Endothelial cell of umbilical vein (primary cell): ENCODE data around the gene PET100. TPM values are rescaled to one million over a fixed set of nuclear protein-coding genes. Genes with fewer than 3 reads are reported as not detected.

Experiments used
- BruUV-seq: library from RNA; stranded (reverse); fragments of 400-500 nt; replicated peaks from 2 replicates; lab custom pipeline; 2021; lab: Mats Ljungman, UMichigan
- CTCF ChIA-PET: fragments of 300-600, 350-600 bp; sonication (Branson Sonifier 250); formaldehyde crosslinking; loops from one replicate; lab custom pipeline; 2021; ENCODE audit warnings: antibody characterized with exemption, inconsistent platforms; lab: Charles Lee
- POLR2A ChIA-PET: fragments of 300-600, 350-600 bp; sonication (Branson Sonifier 250); formaldehyde crosslinking; loops from one replicate; lab custom pipeline; 2021; ENCODE audit warnings: antibody characterized with exemption, inconsistent platforms; lab: Charles Lee
- DNase-seq: peaks from one replicate; pipeline ENCODE4 v3.0.0-alpha.2; 2011; ENCODE audit warnings: low read depth, low spot score
- FAIRE-seq: peaks from 2 replicates; lab custom pipeline; 2011; peaks lifted over from hg19 to GRCh38; lab: Jason Lieb, UNC
- H2AFZ ChIP-seq: 2 replicates; pipeline ENCODE4 v1.6.0; 2012; ENCODE audit warnings: low read depth, low read length, control low read depth, inconsistent platforms
- H3K27ac ChIP-seq: 2 replicates; pipeline ENCODE4 v1.5.1; 2011; ENCODE audit warnings: low read depth, mild to moderate bottlenecking, control low read depth, low read length, moderate library complexity; ENCODE audit not compliant: insufficient read depth
- H3K27me3 ChIP-seq, 2 experiments: 2 replicates each; pipeline versions ENCODE4 v1.6.0 to v1.6.1; 2011; ENCODE audit warnings: low read length in 2 of 2, mixed read lengths in 1 of 2; ENCODE audit not compliant: control insufficient read depth in 2 of 2, insufficient read depth in 2 of 2
- H3K36me3 ChIP-seq, 2 experiments: 2 replicates in 1 of 2; 3 replicates in 1 of 2; pipeline ENCODE4 v1.5.1; 2011; ENCODE audit warnings: low read length in 2 of 2, mild to moderate bottlenecking in 1 of 2, moderate library complexity in 1 of 2; ENCODE audit not compliant: control insufficient read depth in 2 of 2, insufficient read depth in 2 of 2; ENCODE audit errors: extremely low read depth in 1 of 2
- H3K4me1 ChIP-seq: 3 replicates; pipeline ENCODE4 v1.5.1; 2011; ENCODE audit warnings: mild to moderate bottlenecking, low read length; ENCODE audit not compliant: control insufficient read depth, insufficient read depth; ENCODE audit errors: extremely low read depth
- H3K4me2 ChIP-seq: 2 replicates; pipeline ENCODE4 v1.6.1; 2011; ENCODE audit warnings: low read length, control low read depth, mixed read lengths; ENCODE audit not compliant: insufficient read depth
- H3K4me3 ChIP-seq, 3 experiments: fragments of 200-600 bp in 1 of 3; sonication (generic), shearing (Covaris generic) in 1 of 3; replicated peaks in 1 of 3; 2 replicates each; pipeline ENCODE4 v1.5.1; 2011 to 2016; ENCODE audit warnings: control low read depth in 3 of 3, low read length in 3 of 3, mild to moderate bottlenecking in 2 of 3, inconsistent platforms in 1 of 3, low read depth in 1 of 3, moderate library complexity in 1 of 3; ENCODE audit not compliant: insufficient read depth in 1 of 3
- H3K79me2 ChIP-seq: 2 replicates; pipeline ENCODE4 v1.6.0; 2012; ENCODE audit warnings: low read length, inconsistent platforms; ENCODE audit not compliant: control insufficient read depth, insufficient read depth
- H3K9ac ChIP-seq: replicated peaks from 2 replicates; pipeline ENCODE3; 2011; ENCODE audit warnings: low read length, control low read depth; ENCODE audit not compliant: insufficient read depth; ENCODE audit errors: extremely low read depth
- H3K9me1 ChIP-seq: replicated peaks from 3 replicates; pipeline ENCODE4 v1.6.0; 2011; ENCODE audit warnings: mild to moderate bottlenecking, low read length; ENCODE audit not compliant: control insufficient read depth, insufficient read depth; ENCODE audit errors: extremely low read depth
- H3K9me3 ChIP-seq: replicated peaks from 2 replicates; pipeline ENCODE4 v1.5.1; 2012; ENCODE audit warnings: low read length, inconsistent platforms; ENCODE audit not compliant: control insufficient read depth, insufficient read depth
- H4K20me1 ChIP-seq: replicated peaks from 2 replicates; pipeline ENCODE3; 2011; ENCODE audit warnings: mild to moderate bottlenecking, low read length; ENCODE audit not compliant: control insufficient read depth, insufficient read depth; ENCODE audit errors: extremely low read depth
- CTCF ChIP-seq, 2 donors: IDR thresholded peaks; 1 replicate in 1 of 2; 2 replicates in 1 of 2; pipeline ENCODE4 v1.5.1; 2011; ENCODE audit warnings: low read length in 2 of 2, mild to moderate bottlenecking in 2 of 2, moderate library complexity in 2 of 2, control low read depth in 1 of 2, inconsistent platforms in 1 of 2, low read depth in 1 of 2; ENCODE audit not compliant: insufficient read depth in 1 of 2; ENCODE audit errors: extremely low read depth in 1 of 2
- EZH2 ChIP-seq: IDR thresholded peaks from 2 replicates; pipeline ENCODE4 v1.6.1; 2012; ENCODE audit warnings: borderline replicate concordance, low read depth, mild to moderate bottlenecking, moderate library complexity, low read length, inconsistent platforms; ENCODE audit not compliant: severe bottlenecking
- FOS ChIP-seq: IDR thresholded peaks from 2 replicates; pipeline ENCODE4 v1.6.1; 2011; ENCODE audit warnings: mild to moderate bottlenecking, low read length, moderate library complexity, borderline replicate concordance; ENCODE audit not compliant: insufficient read depth
- GATA2 ChIP-seq: IDR thresholded peaks from 2 replicates; pipeline ENCODE4 v1.7.0; 2011; ENCODE audit warnings: low read depth, mild to moderate bottlenecking, moderate library complexity, mixed read lengths, low read length; ENCODE audit not compliant: insufficient read length, insufficient read depth
- JUN ChIP-seq: IDR thresholded peaks from 2 replicates; pipeline ENCODE4 v1.6.1; 2011; ENCODE audit warnings: borderline replicate concordance, low read depth; ENCODE audit not compliant: insufficient read length, insufficient read depth
- MAX ChIP-seq: IDR thresholded peaks from 2 replicates; pipeline ENCODE4 v1.6.1; 2011; ENCODE audit not compliant: insufficient read depth, insufficient read length
- MYC ChIP-seq: IDR thresholded peaks from one replicate; pipeline ENCODE4 v1.6.1; 2011; ENCODE audit warnings: mild to moderate bottlenecking, low read depth, low read length
- POLR2A ChIP-seq: IDR thresholded peaks from 2 replicates; pipeline ENCODE4 v1.6.1; 2012; ENCODE audit warnings: low read depth, mild to moderate bottlenecking, control low read depth, low read length
- POLR2AphosphoS5 ChIP-seq: IDR thresholded peaks from 2 replicates; pipeline ENCODE4 v1.6.1; 2012; ENCODE audit warnings: low read depth, mild to moderate bottlenecking, control low read depth, low read length, moderate library complexity; ENCODE audit not compliant: insufficient read depth
- dilution Hi-C: fragments of 300-500 bp; cut with MboI; formaldehyde crosslinking; loops from one replicate; pipeline ENCODE4 v1.15.0; 2019; ENCODE audit warnings: low sequenced_read_pairs; ENCODE audit not compliant: extremely low pct_ligation_motif_present
- intact Hi-C: fragments of 100-400 bp; cut with micrococcal nuclease; formaldehyde crosslinking; loops from one replicate; pipeline ENCODE4 v1.10.0; 2022
- polyA plus RNA-seq, 4 experiments: library from polyadenylated mRNA; depleted of rRNA in 3 of 4; stranded (reverse) in 3 of 4; unstranded in 1 of 4; fragments of >200 nt; gene quantifications; 2 replicates each; pipeline versions ENCODE4 v1.2.1 to v1.2.3, GENCODE V29; 2011 to 2012; ENCODE audit warnings: missing spikeins in 1 of 4
- total RNA-seq: library from RNA; stranded (reverse); gene quantifications from 2 replicates; pipeline ENCODE4 v1.2.3, GENCODE V29; 2021

The PET100 gene
- total and polyA plus RNA-seq, 2 donors (not counting 3 experiments of a cell fraction or from before 2014, with no cell fraction given): 55.0 to 172 TPM

- Histone ChIP-seq H4K20me1 (no peaks in the 10 kb centered on the region), H3K27ac (no peak overlapping the region), H3K4me2 (no peak overlapping the region), H2AFZ (no peak overlapping the region), H3K4me1 (no peaks in the 10 kb centered on the region), H3K79me2 (no peaks in the 10 kb centered on the region), H3K9me1 (no peaks in the 10 kb centered on the region), H3K27me3 (no peaks in the 10 kb centered on the region), H3K36me3 (no peaks in the 10 kb centered on the region), H3K9me3 (no peaks in the 10 kb centered on the region), H3K9ac (no peak overlapping the region), H3K4me3 (no peak overlapping the region)
- no peak for TF ChIP-seq MAX
- TF ChIP-seq MYC: no peak
- no peak for TF ChIP-seq FOS
- no peak for TF ChIP-seq POLR2A
- TF ChIP-seq JUN: no peak
- no peak for TF ChIP-seq POLR2AphosphoS5
- TF ChIP-seq EZH2: no peak
- no peak for TF ChIP-seq GATA2
- no peak for TF ChIP-seq CTCF (IDR thresholded peaks at IDR 0.05; ENCODE audit: extremely low read depth in 1 of 2, insufficient read depth in 1 of 2, low read depth in 1 of 2, low read length in 2 of 2)
- FAIRE-seq: no peak
- DNase-seq: no peak
- CTCF ChIA-PET: interaction anchor here (1.2 kb wide), 1 partner anchor 36 kb away, joined by 4 read pairs; the partner anchor contains the start of gene TRAPPC5
- POLR2A ChIA-PET: no interaction called here
- no TSS peak for BruUV-seq
- intact Hi-C loops: no loop called here
- dilution Hi-C loops: no loop called here
Measured at GRCh38 chr19:7645163-7645562, 15.6 kb downstream of the PET100 start.
